Fibroblast of the aortic adventitia (primary cell): ENCODE measurements around the gene SDK2. TPM values are rescaled to one million over a fixed set of nuclear protein-coding genes. Genes with fewer than 3 reads are reported as not detected.

Source experiments
- DNase-seq: peaks from one replicate; pipeline ENCODE4 v3.0.0-alpha.2; 2010; ENCODE audit warnings: low read depth
- H3K4me3 ChIP-seq: 2 replicates; pipeline ENCODE4 v1.5.1; 2011; ENCODE audit warnings: low read depth, mild to moderate bottlenecking, control low read depth, low read length, moderate library complexity
- CTCF ChIP-seq: IDR thresholded peaks from 2 replicates; pipeline ENCODE4 v1.5.1; 2011; ENCODE audit warnings: mild to moderate bottlenecking, low read length, control low read depth, inconsistent platforms; ENCODE audit not compliant: insufficient read depth
- total RNA-seq: library from RNA; depleted of rRNA; stranded (reverse); fragments of >200 nt; gene quantifications from 2 replicates; pipeline ENCODE4 v1.2.3, GENCODE V29; 2012; ENCODE audit warnings: low replicate concordance

Gene SDK2
- total RNA-seq, 1 donor, result not detected

- no peak for DNase-seq
- no peak for TF ChIP-seq CTCF
- no peak overlapping the region for H3K4me3 ChIP-seq
These were observed 286.3 kb downstream of the SDK2 start for GRCh38 chr17:73357981-73358380.

GRCh38 chr17:73357318-73357717, 286.9 kb downstream of the SDK2 start:
- no peak for TF ChIP-seq CTCF
- H3K4me3 ChIP-seq, result no peak overlapping the region
- no peak for DNase-seq

GRCh38 chr17:73356561-73357170, 287.6 kb downstream of the SDK2 start:
- DNase-seq, result no peak
- TF ChIP-seq CTCF, result no peak

GRCh38 chr17:73354423-73355284, 289.6 kb downstream of the SDK2 start:
- no peak for TF ChIP-seq CTCF
- H3K4me3 ChIP-seq, result no peak overlapping the region
- no peak for DNase-seq

More at GRCh38 chr17:73356561-73357170, 287.6 kb downstream of the SDK2 start:
- no peak overlapping the region for H3K4me3 ChIP-seq

- no peak for TF ChIP-seq CTCF
- no peak overlapping the region for H3K4me3 ChIP-seq
- DNase-seq, result no peak
These were observed 292.0 kb downstream of the SDK2 start for GRCh38 chr17:73352261-73352660.

- DNase-seq, result no peak
- H3K4me3 ChIP-seq, result no peak overlapping the region
- no peak for TF ChIP-seq CTCF
These were observed 292.5 kb downstream of the SDK2 start for GRCh38 chr17:73351764-73352163.
